SHP77 treated with DMSO at 0.1 percent for 48 hours (cell line): Measurements from ENCODE around the gene CEP70.

ENCODE experiments used
- DNase-seq: peaks from one replicate; lab custom pipeline; 2025; lab: John Stamatoyannopoulos, UW

CEP70 gene

DNA sequence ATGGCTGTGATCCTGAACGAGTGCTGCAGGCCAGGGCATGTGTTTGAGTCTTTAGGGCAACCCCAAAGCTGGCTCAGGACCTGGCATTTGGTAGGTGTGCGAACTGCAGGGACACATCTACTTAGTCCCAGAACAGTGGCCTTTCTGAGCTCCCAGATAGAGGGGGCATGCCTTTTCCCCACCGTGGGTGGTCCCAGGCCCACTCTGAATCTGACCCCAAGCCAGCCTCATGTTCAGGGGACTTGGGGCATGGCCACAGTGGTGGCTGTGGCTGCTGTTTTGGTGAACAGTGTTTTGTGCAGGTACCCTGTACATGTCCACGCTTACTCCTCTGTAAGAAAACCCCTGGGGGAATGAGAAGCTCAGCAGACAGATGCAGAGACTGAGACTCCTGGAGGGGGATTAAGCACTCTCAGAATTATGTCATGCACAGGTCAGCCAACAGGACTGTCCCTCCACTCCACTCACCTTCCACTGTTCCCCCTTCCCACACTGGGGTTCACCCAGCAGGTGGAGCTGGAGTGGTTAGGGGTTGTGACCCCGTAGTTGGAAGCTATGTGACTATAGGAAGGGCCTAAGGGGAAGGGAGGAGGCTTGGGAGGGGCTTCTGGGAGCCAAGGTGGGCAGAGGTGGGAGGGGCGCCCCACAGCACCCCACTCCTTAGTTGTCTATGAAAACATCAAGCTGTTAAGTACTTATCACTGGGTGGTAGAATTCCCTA is 143.2 kb downstream of the CEP70 start:
- DNase-seq = no peak

DNA sequence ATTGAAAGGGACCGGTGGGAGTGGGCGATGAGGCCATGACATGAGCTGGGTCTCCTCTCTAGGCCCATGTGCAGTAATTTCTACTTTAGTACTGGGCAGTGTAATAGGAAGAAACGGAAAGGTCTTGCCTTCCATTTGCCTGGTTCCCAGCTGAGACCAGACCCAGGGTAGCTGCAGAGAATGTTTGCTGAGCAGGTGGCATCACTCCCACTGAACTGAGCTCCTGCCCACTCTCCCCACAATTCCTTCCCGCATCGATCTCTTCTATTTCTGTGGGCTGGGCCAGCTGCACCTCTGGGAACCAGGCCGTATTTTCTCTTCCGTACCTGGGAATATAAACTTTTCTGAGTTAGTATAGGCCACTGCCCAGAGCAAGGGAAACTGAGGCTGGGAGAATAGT is 143.9 kb downstream of the CEP70 start:
- DNase-seq = no peak

GRCh38 chr3:138449490-138449889 is 144.6 kb downstream of the CEP70 start:
- DNase-seq = no peak

DNA sequence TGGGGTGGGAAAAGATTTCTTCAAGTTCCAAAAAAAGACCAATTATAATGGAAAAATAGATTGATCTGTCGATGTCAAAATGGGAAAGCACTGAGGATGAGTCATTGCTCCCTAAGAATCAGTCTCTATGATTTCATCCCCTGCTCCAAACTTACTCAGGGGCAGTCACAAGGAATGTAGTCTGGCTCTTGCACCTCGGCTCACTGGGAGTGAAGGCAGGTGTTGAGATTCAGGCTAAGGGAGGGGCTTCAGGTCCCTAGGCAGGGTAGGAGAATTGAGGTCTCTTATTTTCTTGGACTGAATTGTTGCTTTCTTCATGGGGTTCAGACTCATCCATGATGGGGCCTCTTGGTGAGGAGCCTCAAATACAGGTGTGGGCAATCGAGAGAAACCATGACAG is 145.4 kb downstream of the CEP70 start:
- no peak for DNase-seq

GRCh38 chr3:138445654-138446053 is 148.4 kb downstream of the CEP70 start:
- DNase-seq = no peak

- DNase-seq = no peak
These were observed 148.8 kb downstream of the CEP70 start for GRCh38 chr3:138445236-138445635.
